GM18867 (cell line): ENCODE data around the gene MPC1.
"Not testable (repeated sequence)": the region's sequence is repeated elsewhere in the genome, so short reads cannot be mapped to it uniquely, and the experiment has no call there.

ENCODE experiments used
- ATAC-seq: cut with Tn5 transposase; IDR thresholded peaks from one replicate; pipeline ENCODE4 v1.9.1; 2021; ENCODE audit warnings: mild to moderate bottlenecking, moderate library complexity; ENCODE audit not compliant: unreplicated experiment

MPC1 gene

DNA sequence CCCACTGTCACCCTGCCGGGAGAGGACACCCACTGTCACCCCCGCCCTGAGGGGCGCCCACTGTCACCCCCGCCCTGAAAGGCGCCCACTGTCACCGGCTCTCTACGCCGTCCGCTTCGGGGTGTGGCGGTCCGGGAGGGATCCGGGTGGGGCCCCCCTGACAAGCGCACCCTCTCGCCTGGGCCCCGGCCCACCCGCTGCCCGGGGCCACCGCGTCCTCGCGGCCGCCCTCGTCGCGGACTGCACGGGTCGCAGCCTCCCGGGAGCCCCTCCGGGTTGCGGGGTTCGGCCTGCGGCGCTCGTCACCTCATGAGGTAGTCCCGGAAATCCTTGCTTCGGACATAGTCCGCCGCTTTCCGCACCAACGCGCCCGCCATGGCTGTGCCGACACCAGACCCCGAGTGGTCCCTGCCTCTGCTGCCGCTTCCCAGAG lies 224 bp downstream of the MPC1 start:
- ATAC-seq = no peak

DNA sequence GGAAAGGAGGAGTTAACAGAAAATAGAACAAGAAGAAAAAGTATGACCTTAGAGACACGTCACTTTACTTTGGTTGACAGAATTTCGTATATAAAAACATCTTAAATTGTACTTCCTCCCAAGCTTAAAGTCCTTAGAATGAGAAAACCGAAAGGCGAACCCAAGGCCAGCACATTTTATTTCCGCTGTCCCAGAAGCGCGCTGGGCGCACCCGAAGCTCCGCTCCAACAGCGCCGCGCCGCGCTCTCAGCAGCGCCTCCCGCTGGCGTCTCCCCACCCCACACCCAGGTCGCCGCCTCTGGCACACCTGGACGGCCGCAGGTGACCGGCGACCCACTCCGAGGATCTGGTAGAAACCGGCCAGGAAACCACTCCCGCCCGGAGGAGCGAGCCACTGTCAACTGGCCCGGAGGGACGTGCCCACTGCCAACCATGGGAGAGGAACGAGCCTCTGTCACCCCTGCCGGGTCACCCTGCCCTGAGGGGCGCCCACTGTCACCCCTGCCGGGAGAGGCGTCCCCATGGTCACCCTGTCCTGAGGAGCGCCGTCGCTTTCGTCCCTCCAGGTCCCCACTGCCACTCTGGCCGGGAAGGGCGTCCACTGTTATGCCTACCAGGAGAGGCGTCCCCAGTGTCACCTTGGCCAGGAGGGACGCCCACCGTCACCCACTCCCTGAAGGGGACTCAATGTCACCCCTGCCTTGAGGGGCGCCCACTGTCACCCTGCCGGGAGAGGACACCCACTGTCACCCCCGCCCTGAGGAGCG lies 824 bp downstream of the MPC1 start:
- ATAC-seq = peak; percentile 58

DNA sequence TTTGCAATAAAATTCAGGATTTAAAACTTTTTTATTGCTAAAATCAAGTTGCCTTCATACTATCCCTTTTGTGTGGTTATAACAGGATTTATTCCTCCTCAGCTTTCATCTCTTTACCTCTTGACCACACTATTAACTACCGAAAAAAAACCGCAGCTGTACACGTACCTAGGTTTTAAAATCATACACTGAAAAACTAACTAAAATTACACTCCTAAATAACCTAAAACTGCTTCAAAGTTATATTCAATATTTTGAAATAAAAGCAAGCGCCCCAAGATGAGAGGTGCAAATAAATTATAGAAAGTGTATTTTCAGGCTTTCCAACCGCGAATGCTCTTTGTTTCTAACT lies 1.4 kb downstream of the MPC1 start:
- no peak for ATAC-seq

DNA sequence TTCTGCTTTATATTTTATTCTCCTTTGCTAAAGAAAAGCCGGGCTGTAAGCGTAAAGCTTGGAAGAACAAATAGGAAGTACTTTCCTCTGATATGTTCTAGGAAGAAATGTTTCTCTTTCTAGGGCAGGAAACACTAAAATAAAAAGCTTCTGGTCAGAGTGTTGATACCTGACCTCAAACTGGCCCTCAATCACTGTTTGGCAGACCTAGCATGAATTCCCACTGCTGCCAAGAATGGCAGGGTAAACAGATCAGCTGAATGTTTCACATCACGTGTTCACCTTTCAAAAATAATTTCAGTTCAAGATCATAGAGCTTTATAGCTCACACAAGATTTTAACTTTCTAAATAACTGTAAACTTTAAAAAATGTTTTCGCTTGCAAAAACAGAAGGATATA lies 2.9 kb downstream of the MPC1 start:
- no peak for ATAC-seq

DNA sequence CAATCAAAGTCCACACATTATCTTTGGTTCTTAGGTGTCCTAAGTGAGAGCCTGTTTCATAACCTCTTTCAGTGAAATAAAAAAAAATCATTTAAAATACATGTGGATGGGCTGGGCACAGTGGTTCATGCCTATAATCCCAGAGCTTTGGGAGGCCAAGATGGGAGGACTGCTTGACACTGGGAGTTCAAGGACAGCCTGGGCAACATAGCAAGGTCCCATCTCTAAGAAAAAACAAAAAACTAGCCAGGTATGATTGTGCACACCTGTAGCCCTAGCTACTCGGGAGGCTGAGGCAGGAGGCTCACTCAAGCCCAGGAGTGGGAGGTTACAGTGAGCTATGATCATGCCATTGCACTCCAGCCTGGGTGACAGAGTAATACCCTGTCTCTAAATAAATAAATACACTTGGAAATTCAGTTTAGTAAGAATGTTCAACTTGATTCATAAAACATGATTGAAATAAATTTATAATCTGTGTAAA lies 3.6 kb downstream of the MPC1 start:
- no peak for ATAC-seq

DNA sequence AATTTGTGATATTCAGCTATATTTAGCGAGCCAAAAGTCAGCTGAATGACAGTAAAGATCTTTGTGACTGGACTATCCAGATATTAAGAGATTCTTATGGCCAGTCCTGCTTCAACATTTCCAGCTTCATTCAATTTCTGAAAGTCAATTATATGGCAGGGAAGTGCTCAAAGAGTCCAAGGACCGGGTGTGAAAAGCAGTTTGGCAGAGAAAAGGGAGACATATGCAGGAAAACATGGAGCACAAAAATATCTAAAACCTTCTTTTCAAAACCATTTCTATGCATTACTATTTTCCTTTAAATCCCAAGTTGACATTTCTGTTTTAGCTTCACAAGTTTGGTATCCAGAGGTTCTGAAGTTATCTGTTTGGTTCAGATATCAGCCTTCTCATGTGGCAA lies 5.0 kb downstream of the MPC1 start:
- ATAC-seq = no peak

DNA sequence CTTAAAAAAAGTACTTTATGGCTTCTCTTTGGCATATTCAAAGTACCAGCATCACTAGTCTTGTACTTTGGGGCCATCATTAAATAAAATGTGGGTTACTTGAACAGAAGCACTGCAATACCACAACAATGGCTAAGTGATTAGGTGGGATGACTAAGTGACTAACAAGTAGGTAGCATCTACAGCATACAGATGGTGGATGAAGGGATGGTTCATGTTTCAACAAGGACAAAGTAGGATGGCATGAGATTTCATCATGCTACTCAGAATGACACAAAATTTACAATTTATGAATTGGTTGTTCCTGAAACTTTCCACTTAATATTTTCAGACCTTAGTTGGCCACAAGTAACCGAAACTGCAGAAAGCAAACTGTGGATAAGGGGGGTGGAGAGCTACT lies 7.7 kb downstream of the MPC1 start:
- no peak for ATAC-seq

DNA sequence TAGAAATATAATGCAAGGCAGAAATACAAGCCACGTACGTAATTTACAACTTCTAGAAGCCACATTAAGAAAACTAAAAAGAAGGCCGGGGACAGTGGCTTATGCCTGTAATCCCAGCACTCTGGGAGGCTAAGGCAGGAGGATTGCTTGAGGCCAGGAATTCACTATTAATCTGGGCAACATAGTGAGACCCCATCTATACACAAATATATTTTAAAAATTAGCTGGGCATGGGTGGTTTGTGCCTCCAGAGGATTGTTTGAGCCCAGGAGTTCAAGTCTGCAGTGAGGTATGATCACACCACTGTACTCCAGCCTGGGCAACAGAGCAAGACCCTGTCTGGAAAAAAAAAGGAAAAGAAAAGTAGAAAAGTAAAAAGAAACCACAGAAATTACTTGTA lies 12.3 kb downstream of the MPC1 start:
- ATAC-seq = no peak

DNA sequence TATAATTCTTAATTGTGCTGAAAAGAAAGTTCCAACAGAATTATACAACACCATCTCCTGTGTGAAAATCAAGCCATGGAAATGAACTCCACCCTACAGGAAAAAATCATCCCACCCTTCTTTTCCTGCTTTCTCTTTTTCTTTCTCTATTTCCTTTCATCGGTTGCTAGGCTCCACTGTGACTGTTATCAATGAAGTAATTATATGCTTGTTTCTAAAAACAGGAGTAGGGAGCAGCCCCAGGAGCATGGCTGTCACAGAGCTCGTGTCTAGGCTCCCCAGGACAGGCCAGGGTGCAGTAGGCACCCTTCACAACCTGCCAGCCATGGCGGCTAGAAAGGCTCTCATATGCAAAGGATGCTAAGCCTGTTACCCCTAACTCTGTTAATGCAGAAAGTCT lies 13.0 kb downstream of the MPC1 start:
- ATAC-seq = no peak

DNA sequence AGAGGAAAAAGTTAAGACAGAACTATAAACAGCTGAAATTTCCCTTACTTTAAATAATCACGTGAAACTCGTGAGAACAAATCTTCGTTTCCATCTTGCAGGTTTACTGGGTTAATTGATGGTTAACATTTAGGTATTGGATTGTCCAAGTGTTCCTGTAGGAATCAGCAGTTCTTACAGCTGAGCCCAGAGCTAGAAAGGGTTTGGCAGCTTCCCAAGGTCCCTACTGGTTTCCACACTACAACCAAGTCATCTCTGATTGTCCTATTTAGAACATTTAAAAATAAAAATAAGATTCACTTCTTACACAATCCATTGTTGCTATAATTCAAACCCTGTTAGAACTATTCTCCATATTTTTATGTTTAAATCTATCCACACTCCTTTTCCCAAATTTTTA lies 15.8 kb downstream of the MPC1 start:
- ATAC-seq = no peak

DNA sequence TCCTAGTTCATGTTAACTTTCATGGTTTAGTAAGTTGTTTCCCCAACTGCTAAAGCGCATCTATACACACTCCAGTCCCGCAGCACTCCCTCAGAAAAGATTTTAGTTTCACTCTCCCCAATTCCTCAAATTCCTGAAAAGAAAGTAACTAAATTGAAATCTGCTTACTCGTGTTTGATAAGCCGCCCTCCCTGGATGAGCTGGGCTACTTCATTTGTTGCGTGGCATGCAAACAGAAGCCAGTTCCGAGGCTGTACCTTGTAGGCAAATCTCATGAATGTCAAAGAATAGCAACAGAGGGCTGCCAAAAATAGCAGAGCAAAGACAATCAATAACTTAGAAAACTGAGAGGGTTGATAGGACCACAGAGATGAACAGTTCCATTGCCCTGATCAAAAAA lies 16.9 kb downstream of the MPC1 start:
- no peak for ATAC-seq

DNA sequence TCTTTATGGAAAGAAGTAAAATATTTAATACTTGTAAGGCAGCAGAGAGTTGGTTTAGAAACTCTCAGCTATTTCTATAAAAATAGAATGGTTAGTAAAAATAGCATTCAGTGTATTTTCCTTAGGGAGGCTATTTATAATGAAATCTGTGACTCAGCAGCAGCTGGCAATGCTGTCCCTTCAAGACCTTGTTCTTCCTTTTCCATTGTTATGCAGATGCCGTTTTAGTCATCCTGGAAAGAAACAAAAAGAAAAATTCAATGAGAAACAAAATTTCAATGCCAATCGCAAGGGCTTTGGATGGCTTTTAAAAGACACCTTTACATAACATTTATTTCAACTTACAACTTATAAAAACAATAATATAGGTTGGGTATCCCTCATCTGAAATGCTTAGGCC lies 17.5 kb downstream of the MPC1 start:
- ATAC-seq = no peak

DNA sequence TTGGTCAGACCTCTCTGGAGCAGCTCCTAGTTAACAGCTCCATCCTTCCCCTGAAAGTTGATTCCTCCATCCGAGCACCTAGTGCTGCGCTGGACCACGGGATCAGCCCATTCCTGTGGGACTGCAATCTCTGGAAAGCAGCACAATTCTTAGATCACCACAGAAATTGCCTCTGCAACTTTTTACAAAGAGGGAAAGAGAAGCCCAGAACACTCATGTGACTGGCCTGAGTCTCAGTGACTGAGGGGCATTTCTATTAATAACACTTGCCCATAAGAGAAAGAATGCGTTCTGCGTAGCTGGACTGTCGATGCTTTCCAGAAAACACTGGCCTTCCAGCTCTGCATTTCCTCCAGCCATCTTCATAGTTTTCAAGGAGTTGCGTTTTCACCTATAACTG lies 18.3 kb downstream of the MPC1 start:
- ATAC-seq = no peak

DNA sequence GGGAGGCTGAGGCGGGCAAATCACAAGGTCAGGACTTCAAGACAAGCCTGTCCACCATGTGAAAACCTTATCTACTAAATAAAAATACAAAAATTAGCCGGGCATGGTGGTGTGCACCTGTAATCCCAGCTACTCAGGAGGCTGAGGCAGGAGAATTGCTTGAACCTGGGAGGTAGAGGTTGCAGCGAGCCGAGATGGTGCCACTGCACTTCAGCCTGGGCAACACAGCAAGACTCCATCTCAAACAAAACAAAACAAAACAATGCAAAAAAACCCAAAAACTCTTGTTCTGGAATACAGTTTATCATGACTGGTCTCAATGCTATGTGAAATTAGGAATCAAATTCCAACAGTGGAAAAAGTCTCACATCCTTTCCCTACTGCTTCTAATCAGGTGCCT lies 20.3 kb downstream of the MPC1 start:
- ATAC-seq = not testable (repeated sequence)

DNA sequence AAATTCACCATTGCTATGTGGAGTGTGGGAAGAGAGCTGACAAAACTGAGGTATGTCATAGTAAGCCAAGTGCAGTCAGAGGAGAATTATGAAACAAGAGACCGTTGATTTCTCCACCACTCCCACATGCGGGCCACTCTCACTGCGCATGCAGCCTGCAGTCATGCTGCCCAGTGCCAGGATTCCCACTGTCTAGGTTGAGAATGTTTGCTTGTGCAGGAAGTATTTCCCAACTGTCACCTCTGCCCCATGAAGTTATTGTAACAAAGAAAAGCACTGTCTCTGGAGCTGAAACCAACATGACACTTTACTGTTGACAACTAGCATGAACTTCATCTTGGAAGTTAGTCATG lies 21.7 kb downstream of the MPC1 start:
- ATAC-seq = no peak

DNA sequence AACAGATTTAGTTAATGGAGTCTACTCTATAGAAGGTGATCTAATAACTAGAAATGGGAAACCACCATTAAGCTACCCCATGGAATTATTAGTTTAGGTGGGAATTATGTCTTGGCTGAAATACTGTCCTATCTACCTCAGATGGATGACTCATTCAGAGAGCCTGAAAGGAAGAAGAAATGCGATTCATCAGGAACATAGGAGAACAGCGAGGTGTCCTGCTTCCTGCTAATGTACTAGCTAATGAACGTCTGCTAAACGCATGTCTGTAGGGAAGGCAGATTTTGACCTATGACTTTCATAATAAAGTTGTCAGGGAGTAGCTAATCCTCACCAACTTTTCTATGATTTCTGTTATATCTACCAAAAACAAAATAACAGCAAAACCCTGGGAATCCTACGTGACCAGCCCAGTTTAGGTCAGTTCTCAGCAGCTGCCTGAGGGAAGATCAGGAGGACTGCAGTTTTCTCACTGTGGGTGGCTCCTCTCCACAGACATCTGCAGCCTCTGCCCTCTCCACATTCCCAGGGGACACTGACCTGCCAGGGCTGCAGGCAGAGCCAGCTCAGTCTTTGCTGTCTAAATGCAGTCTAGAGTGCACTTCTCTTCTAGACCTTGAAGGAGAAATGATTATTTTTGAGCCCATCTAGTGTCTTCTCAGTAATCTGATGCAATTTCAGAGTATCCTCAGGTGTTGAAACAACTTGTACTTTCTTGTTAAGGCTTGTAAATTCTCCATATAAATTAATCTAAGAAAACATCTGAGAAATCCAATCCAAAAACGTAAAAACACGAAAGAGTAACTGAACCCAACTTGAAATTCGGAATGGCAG lies 22.3 kb downstream of the MPC1 start:
- ATAC-seq = no peak

DNA sequence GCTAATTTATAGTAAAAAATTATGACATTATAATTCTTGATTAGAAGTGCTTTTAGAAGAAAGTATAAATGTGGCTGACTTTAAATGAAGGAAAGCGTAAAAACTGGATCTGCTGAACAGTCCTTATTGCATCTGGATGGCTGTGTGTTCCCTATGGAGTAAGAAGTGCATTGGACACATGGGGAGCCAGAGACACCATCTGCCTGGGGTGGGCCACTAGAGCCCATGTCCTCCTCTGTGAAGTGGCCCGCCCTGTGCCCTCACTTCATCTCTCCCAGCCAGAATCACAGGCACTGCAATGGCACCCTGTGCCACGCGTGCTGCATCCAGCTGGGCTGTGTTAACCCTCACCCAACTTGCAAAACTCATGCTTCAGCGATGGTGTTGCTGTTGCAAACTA lies 27.2 kb downstream of the MPC1 start:
- ATAC-seq = no peak

DNA sequence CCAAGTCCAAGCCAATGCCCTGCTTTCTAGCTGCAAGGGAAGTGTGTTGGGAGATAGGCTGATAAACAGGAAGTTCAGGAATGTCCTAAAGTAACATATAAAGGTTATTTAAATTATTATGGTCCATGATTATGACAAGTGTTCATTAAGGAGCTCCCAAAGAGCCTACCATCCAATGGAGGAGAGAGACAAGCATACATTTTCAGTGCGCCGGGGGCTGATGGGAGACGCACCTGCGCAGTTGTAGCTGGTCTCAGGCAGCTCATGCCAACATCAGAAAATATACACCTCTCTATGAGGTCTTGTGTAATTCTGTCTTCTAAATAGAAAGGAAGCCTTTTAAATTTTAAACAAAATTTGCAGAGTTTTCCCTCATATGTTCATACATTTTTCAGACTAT lies 27.8 kb downstream of the MPC1 start:
- no peak for ATAC-seq

DNA sequence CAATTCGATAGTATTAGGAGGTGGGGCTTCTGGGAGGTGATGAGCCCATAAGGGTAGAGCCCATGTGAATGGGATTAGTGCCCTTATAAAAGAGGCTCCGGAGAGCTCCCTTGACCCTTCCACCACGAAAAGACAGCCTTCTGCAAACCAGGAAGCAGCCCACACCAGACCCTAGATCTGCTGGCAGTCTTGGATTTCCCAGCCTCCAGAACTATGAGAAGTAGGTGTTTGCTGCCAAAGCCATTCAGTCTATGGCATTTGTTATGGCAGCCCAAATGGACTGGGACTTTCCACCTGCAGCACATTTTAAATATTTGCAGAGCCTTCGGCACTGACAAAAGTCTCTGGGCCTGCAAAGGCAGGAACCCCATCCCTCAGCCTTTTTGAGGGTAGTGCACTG lies 28.6 kb downstream of the MPC1 start:
- ATAC-seq = no peak

DNA sequence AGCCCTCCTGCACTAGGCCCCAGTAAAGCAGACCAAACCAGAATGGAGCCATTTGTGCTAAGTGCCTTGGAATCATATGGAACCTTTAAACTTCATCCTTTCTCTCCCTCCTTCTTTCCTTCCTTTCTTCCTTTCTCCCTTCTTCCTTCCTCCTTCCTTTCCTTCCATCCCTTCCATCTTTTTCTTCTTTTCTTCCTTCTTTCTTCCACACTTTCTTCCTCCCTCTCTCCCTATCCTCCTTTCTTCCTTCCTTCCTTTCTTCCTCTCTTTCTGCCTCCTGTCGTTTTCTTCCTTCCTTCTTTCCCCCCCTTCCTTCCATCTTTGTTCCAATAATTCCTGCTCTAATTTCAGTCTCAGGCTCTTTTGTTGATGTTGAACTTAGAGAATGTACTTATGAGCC lies 29.2 kb downstream of the MPC1 start:
- no peak for ATAC-seq

DNA sequence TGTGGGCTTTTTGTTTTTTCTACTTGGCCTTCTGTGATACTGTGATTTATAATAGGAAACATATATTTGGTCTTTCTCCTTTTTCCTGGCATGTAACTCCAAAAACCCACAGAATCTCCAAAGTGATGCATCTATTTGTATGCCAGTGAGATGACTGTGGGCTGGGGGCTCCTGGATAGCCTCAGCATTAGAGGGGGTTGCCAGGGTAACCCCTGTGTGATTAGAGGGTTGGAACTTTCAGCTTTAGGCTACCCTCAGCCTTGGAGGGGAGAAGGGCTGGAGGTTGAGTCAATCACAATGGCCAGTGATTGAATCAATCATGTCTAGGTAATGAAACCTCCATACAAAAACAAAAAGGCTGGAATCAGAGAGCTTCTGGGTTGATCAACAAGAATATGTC lies 29.8 kb downstream of the MPC1 start:
- ATAC-seq = no peak

DNA sequence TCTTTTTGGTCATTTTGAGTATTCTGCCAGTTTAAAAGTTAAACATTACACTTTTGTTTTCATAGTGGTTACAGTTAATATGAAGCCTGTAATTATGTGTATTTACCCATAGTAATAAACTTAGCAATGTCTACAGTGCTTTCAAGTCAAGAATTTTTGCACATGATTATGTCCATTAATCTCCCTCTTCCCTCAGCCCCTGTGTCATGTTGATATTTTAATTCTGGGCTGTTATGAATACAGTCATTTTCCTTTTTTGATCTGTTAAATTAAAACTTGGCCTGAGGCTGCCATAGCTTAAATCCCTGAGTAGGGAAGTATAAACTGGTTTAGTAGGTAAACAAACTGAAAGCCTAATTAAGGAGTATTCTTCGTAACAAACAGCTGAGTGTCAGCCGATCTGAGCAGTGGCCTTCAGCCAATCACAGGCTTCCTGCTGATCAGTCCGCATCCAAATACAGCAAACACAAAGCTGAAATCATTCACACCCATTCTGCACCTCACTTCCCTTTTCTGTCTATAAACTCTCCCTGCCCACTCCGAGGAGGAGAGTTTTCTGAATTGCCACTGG lies 30.9 kb downstream of the MPC1 start:
- peak; percentile 98 for ATAC-seq
